H9 (cell line): ENCODE measurements around the gene CLIP4. TPM values are rescaled to one million over a fixed set of nuclear protein-coding genes. Genes with fewer than 3 reads are reported as not detected.

Experiments
- DNase-seq: peaks from one replicate; pipeline ENCODE4 v3.0.0-alpha.2; 2017
- H2AFZ ChIP-seq: one replicate; pipeline ENCODE4 v1.6.1; 2013; ENCODE audit warnings: mild to moderate bottlenecking, low read length, control low read depth, moderate library complexity
- H2AK5ac ChIP-seq: 2 replicates; pipeline ENCODE4 v1.6.1; 2013; ENCODE audit warnings: low read length, control low read depth, mixed read lengths; ENCODE audit not compliant: insufficient read length
- H2BK120ac ChIP-seq: one replicate; pipeline ENCODE4 v1.6.1; 2013; ENCODE audit warnings: low read depth, mild to moderate bottlenecking, low read length, control low read depth, inconsistent platforms; ENCODE audit not compliant: poor library complexity, severe bottlenecking
- H2BK12ac ChIP-seq: 2 replicates; pipeline ENCODE4 v1.6.1; 2013; ENCODE audit warnings: low read length, control low read depth, mixed read lengths, low read depth; ENCODE audit not compliant: insufficient read length
- H2BK15ac ChIP-seq: 2 replicates; pipeline ENCODE4 v1.6.1; 2013; ENCODE audit warnings: low read depth, low read length, control low read depth
- H2BK20ac ChIP-seq: one replicate; pipeline ENCODE4 v1.6.1; 2013; ENCODE audit warnings: low read depth, mild to moderate bottlenecking, low read length, control low read depth, inconsistent platforms; ENCODE audit not compliant: poor library complexity, severe bottlenecking
- H2BK5ac ChIP-seq: 2 replicates; pipeline ENCODE4 v1.6.1; 2013; ENCODE audit warnings: low read length, control low read depth, mixed read lengths; ENCODE audit not compliant: insufficient read length
- H3K14ac ChIP-seq: 2 replicates; pipeline ENCODE4 v1.6.1; 2013; ENCODE audit warnings: low read length, control low read depth; ENCODE audit not compliant: insufficient read depth
- H3K18ac ChIP-seq: 2 replicates; pipeline ENCODE4 v1.6.1; 2013; ENCODE audit warnings: low read depth, mild to moderate bottlenecking, mixed read lengths, low read length, control low read depth; ENCODE audit not compliant: insufficient read length
- H3K23ac ChIP-seq: 2 replicates; pipeline ENCODE4 v1.6.1; 2013; ENCODE audit warnings: low read length, control low read depth, mixed read lengths, low read depth; ENCODE audit not compliant: insufficient read length
- H3K23me2 ChIP-seq: 2 replicates; pipeline ENCODE4 v1.6.1; 2013; ENCODE audit warnings: low read depth, mild to moderate bottlenecking, mixed read lengths, low read length, control low read depth; ENCODE audit not compliant: insufficient read length, poor library complexity, severe bottlenecking
- H3K27ac ChIP-seq: 2 replicates; pipeline ENCODE4 v1.5.1; 2013; ENCODE audit warnings: low read length, control low read depth, mixed read lengths, low read depth; ENCODE audit not compliant: insufficient read length
- H3K27me3 ChIP-seq: 2 replicates; pipeline ENCODE4 v1.6.1; 2013; ENCODE audit warnings: low read length, control low read depth, inconsistent platforms; ENCODE audit not compliant: insufficient read depth
- H3K4ac ChIP-seq: 2 replicates; pipeline ENCODE4 v1.6.1; 2013; ENCODE audit warnings: low read depth, mild to moderate bottlenecking, control low read depth, inconsistent platforms, low read length, moderate library complexity
- H3K4me1 ChIP-seq: 2 replicates; pipeline ENCODE4 v1.6.1; 2013; ENCODE audit warnings: low read length, control low read depth, inconsistent platforms; ENCODE audit not compliant: insufficient read depth
- H3K4me2 ChIP-seq: 2 replicates; pipeline ENCODE4 v1.6.1; 2013; ENCODE audit warnings: low read length, control low read depth, mixed read lengths; ENCODE audit not compliant: insufficient read length, insufficient read depth
- H3K56ac ChIP-seq: 2 replicates; pipeline ENCODE4 v1.6.1; 2013; ENCODE audit warnings: low read depth, mild to moderate bottlenecking, mixed read lengths, low read length, control low read depth; ENCODE audit not compliant: insufficient read length
- H3K79me1 ChIP-seq: 2 replicates; pipeline ENCODE4 v1.6.1; 2013; ENCODE audit warnings: low read depth, mild to moderate bottlenecking, moderate library complexity, low read length, control low read depth, inconsistent platforms; ENCODE audit not compliant: insufficient read depth, poor library complexity, severe bottlenecking
- H3K79me2 ChIP-seq: 2 replicates; pipeline ENCODE4 v1.6.1; 2013; ENCODE audit warnings: low read length, control low read depth, inconsistent platforms; ENCODE audit not compliant: insufficient read depth
- H3K9ac ChIP-seq: 2 replicates; pipeline ENCODE4 v1.6.1; 2013; ENCODE audit warnings: low read length, control low read depth, mixed read lengths; ENCODE audit not compliant: insufficient read length; ENCODE audit errors: extremely low read depth
- H3K9me3 ChIP-seq: one replicate; pipeline ENCODE4 v1.6.1; 2013; ENCODE audit warnings: low read depth, low read length, inconsistent platforms; ENCODE audit not compliant: control insufficient read depth
- H3T11ph ChIP-seq: one replicate; pipeline ENCODE4 v1.6.1; 2013; ENCODE audit warnings: mild to moderate bottlenecking, low read length, control low read depth, inconsistent platforms
- H4K20me1 ChIP-seq: one replicate; pipeline ENCODE4 v1.6.1; 2013; ENCODE audit not compliant: control insufficient read depth, insufficient read length, insufficient read depth
- H4K5ac ChIP-seq: 2 replicates; pipeline ENCODE4 v1.6.1; 2013; ENCODE audit warnings: low read depth, mild to moderate bottlenecking, mixed read lengths, low read length, control low read depth; ENCODE audit not compliant: insufficient read length
- H4K8ac ChIP-seq: replicated peaks from 2 replicates; pipeline ENCODE4 v1.6.1; 2013; ENCODE audit warnings: low read length, control low read depth, mixed read lengths, low read depth; ENCODE audit not compliant: insufficient read length
- H4K91ac ChIP-seq: 2 replicates; pipeline ENCODE4 v1.6.1; 2013; ENCODE audit warnings: low read depth, mild to moderate bottlenecking, moderate library complexity, mixed read lengths, low read length, control low read depth; ENCODE audit not compliant: insufficient read length
- H3K27ac Mint-ChIP-seq, 3 experiments: 2 replicates in 2 of 3; 3 replicates in 1 of 3; pipeline ENCODE4 v1.8.0; 2020 to 2021; ENCODE audit warnings: mixed read lengths in 3 of 3, mild to moderate bottlenecking in 1 of 3, moderate library complexity in 1 of 3
- H3K27me3 Mint-ChIP-seq: 2 replicates; pipeline ENCODE4 v1.8.0; 2021; ENCODE audit warnings: low read depth, mild to moderate bottlenecking, moderate library complexity, mixed read lengths
- H3K36me3 Mint-ChIP-seq, 3 experiments: 2 replicates in 2 of 3; 3 replicates in 1 of 3; pipeline ENCODE4 v1.8.0; 2020 to 2021; ENCODE audit warnings: low read depth in 3 of 3, mixed read lengths in 3 of 3; ENCODE audit not compliant: insufficient read depth in 1 of 3
- H3K4me1 Mint-ChIP-seq, 2 experiments: 2 replicates each; pipeline ENCODE4 v1.8.0; 2020; ENCODE audit warnings: mixed read lengths in 2 of 2
- H3K4me3 Mint-ChIP-seq, 2 experiments: 2 replicates in 1 of 2; 3 replicates in 1 of 2; pipeline ENCODE4 v1.8.0; 2020 to 2021; ENCODE audit warnings: mild to moderate bottlenecking in 2 of 2, mixed read lengths in 2 of 2, moderate library complexity in 1 of 2
- H3K9me3 Mint-ChIP-seq, 2 experiments: 2 replicates in 1 of 2; 3 replicates in 1 of 2; pipeline ENCODE4 v1.8.0; 2020; ENCODE audit warnings: mild to moderate bottlenecking in 2 of 2, mixed read lengths in 2 of 2, moderate library complexity in 1 of 2
- CTCF ChIP-seq: fragments of 200-600 bp; sonication (generic); conservative IDR thresholded peaks from 3 replicates; pipeline ENCODE4 v1.8.0; 2021; ENCODE audit warnings: antibody characterized with exemption, mild to moderate bottlenecking
- WGBS: extraction: QIAGEN DNeasy Blood & Tissue Kit; methylation state at CpG from one replicate; pipeline ENCODE4 v1.1.7; 2013; ENCODE audit warnings: missing lambda C conversion rate, low lambda C conversion rate, mixed read lengths; ENCODE audit not compliant: insufficient read length; ENCODE audit errors: extremely low coverage; 5-methylcytosine and 5-hydroxymethylcytosine counted together
- total RNA-seq: library from RNA; stranded (reverse); gene quantifications from 2 replicates; pipeline ENCODE4 v1.2.1, GENCODE V29; 2021

Gene CLIP4
- total RNA-seq, 1 experiment from 2014 or later = 0.66 TPM

GRCh38 chr2:29079887-29080286 lies 35.3 kb upstream of the CLIP4 start:
- no peak overlapping the region for H2BK15ac ChIP-seq
- no peak overlapping the region for H2BK120ac ChIP-seq
- Mint-ChIP-seq H3K4me3 (no peak overlapping the region), H3K36me3 (peaks cover 0 to 7% (median 3%) of the 10 kb centered on the region in 3 experiments; a peak in 4 of 7 replicates), H3K9me3 (peaks cover 14 to 15% of the 10 kb centered on the region in 2 experiments), H3K27ac (no peak overlapping the region), H3K4me1 (peaks cover 0 to 5% of the 10 kb centered on the region in 2 experiments; a peak in 2 of 4 replicates), H3K27me3 (peaks cover 2% of the 10 kb centered on the region; the same call in 1 of the 2 replicates)
- H4K5ac ChIP-seq = no peak overlapping the region
- no peak for TF ChIP-seq CTCF
- H3K56ac ChIP-seq = no peak overlapping the region
- no peak overlapping the region for H3K4me2 ChIP-seq
- H2BK5ac ChIP-seq = no peak overlapping the region
- no peak overlapping the region for H3T11ph ChIP-seq
- no peak overlapping the region for H3K4ac ChIP-seq
- H3K27ac ChIP-seq = no peak overlapping the region
- H4K20me1 ChIP-seq = no peaks in the 10 kb centered on the region
- H4K91ac ChIP-seq = no peak overlapping the region
- H3K27me3 ChIP-seq = no peaks in the 10 kb centered on the region
- WGBS = no CpG with 5 or more reads among the region's 7 CpGs
- H2BK12ac ChIP-seq = no peak overlapping the region
- H3K9ac ChIP-seq = no peak overlapping the region
- H3K79me1 ChIP-seq = no peaks in the 10 kb centered on the region
- H3K18ac ChIP-seq = no peak overlapping the region
- no peak overlapping the region for H2BK20ac ChIP-seq
- no peak overlapping the region for H3K23ac ChIP-seq
- no peak overlapping the region for H4K8ac ChIP-seq
- no peaks in the 10 kb centered on the region for H3K79me2 ChIP-seq
- H2AK5ac ChIP-seq = no peak overlapping the region
- H3K14ac ChIP-seq = no peak overlapping the region
- H3K23me2 ChIP-seq = no peaks in the 10 kb centered on the region
- no peak for DNase-seq
- no peak overlapping the region for H2AFZ ChIP-seq
- H3K9me3 ChIP-seq = peaks cover 8% of the 10 kb centered on the region
- no peaks in the 10 kb centered on the region for H3K4me1 ChIP-seq
